ENCODE results near the gene ADK.

Gene ADK

DNA sequence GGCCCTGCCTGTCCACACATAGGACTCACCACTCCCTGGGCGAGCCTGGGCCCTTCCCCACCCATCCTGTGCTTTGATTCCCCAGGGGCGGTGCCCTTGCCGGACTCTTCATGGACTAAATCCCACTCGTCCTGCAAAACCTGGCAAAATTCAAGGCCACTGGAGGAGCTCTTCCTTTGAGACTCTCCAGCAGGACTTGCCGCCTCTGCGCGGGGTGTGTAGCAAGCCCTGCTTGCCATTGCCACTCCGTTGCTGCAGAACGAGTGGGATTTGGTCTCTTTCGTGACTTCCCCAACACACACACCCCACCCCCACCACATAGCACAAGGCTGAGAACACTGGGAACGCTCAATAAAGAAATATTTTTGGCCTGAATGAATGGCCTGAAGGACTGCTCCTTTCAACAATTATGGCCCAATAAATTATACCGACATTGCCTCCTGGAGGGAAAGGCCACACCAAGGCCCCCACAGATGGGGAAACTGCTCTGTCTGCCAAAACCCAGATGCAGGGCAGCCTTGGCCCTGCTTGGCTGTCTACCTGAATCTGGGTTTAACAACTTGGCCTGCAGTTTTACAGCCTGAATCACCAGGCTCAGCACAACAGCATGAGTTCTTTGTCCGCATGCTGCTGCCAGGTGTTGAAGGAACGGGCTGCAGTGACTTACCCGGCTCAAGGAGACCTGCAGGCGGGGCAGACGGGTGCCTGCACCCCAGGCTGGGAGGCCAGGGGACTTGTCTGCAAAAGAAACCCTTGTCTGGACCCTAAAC is 602.6 kb downstream of the ADK start:
- FAIRE-seq, result no peak

DNA sequence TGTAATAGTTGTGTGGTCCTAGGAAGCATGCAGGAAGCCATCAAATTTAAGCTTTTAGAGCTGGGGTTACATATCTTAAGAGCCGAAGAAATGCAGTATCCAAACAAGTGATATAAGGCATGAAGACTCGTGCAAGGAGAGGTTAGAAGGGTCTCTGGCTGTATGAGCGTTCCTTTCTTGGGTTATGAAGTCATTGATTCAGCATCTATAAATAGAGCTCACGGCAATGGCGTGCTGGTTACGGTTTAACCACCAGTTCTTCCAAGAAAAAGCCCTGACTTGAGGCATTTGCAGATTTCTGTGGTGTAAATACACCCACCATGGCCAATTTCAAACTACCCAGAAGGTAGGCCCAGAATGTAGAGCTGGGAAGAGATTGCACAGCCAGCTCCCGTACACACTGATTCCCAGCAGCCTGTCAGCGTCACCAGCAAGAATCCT is 603.4 kb downstream of the ADK start:
- no peak for FAIRE-seq

- no peak for FAIRE-seq
These were observed 604.3 kb downstream of the ADK start for GRCh38 chr10:74755273-74755672.
